Loucy (cell line): Measurements from ENCODE around the gene PSEN2.
A peak's percentile ranks its signal among the peaks of the same experiment; 100 is the strongest.
"Not testable (repeated sequence)": the region's sequence is repeated elsewhere in the genome, so short reads cannot be mapped to it uniquely, and the experiment has no call there.

ENCODE experiments used
- H2AFZ ChIP-seq: fragments of 200-600 bp; sonication (generic); 2 replicates; pipeline ENCODE4 v1.6.0; 2016; ENCODE audit warnings: antibody characterized with exemption, mild to moderate bottlenecking, low read length, moderate library complexity
- H3F3A ChIP-seq: fragments of 200-600 bp; 2 replicates; pipeline ENCODE4 v1.6.0; 2016; ENCODE audit warnings: antibody characterized with exemption, low read depth, mild to moderate bottlenecking
- H3K27me3 ChIP-seq: fragments of 200-600 bp; sonication (generic); 2 replicates; pipeline ENCODE4 v1.6.1; 2014; ENCODE audit warnings: low read length, mild to moderate bottlenecking; ENCODE audit not compliant: insufficient read depth, poor library complexity, severe bottlenecking
- H3K36me3 ChIP-seq: fragments of 200-600 bp; sonication (generic); 2 replicates; pipeline ENCODE4 v1.6.1; 2016; ENCODE audit warnings: low read length; ENCODE audit not compliant: insufficient read depth
- H3K4me1 ChIP-seq: fragments of 200-600 bp; sonication (generic); 2 replicates; pipeline ENCODE4 v1.5.1; 2014; ENCODE audit warnings: low read length, mild to moderate bottlenecking; ENCODE audit not compliant: insufficient read depth, poor library complexity, severe bottlenecking
- H3K4me2 ChIP-seq: fragments of 200-600 bp; sonication (generic); 2 replicates; pipeline ENCODE4 v1.6.0; 2014; ENCODE audit warnings: antibody characterized with exemption, low read length, low read depth, mild to moderate bottlenecking; ENCODE audit not compliant: poor library complexity, severe bottlenecking
- H3K4me3 ChIP-seq: fragments of 200-600 bp; sonication (generic); 2 replicates; pipeline ENCODE4 v1.5.1; 2014; ENCODE audit warnings: low read length, mild to moderate bottlenecking, mixed read lengths; ENCODE audit not compliant: poor library complexity, severe bottlenecking
- H3K79me2 ChIP-seq: fragments of 200-600 bp; sonication (generic); 2 replicates; pipeline ENCODE4 v1.6.1; 2014; ENCODE audit warnings: low read length; ENCODE audit not compliant: insufficient read depth
- H3K9ac ChIP-seq: fragments of 200-600 bp; sonication (generic); 2 replicates; pipeline ENCODE4 v1.6.0; 2014; ENCODE audit warnings: mild to moderate bottlenecking, low read depth, low read length, moderate library complexity; ENCODE audit not compliant: poor library complexity, severe bottlenecking
- H3K9me2 ChIP-seq: fragments of 200-600 bp; sonication (generic); replicated peaks from 2 replicates; pipeline ENCODE4 v1.6.1; 2016; ENCODE audit warnings: low read depth, low read length, mixed read lengths
- H3K9me3 ChIP-seq: fragments of 200-600 bp; sonication (generic); 2 replicates; pipeline ENCODE4 v1.6.1; 2014; ENCODE audit warnings: mild to moderate bottlenecking, antibody characterized with exemption, low read length, low read depth; ENCODE audit not compliant: insufficient read depth
- H4K20me1 ChIP-seq: fragments of 200-600 bp; sonication (generic); 2 replicates; pipeline ENCODE4 v1.6.0; 2014; ENCODE audit warnings: antibody characterized with exemption, low read length, mild to moderate bottlenecking; ENCODE audit not compliant: insufficient read depth, poor library complexity, severe bottlenecking
- EZH2phosphoT487 ChIP-seq: fragments of 200-600 bp; IDR thresholded peaks from 2 replicates; pipeline ENCODE4 v1.6.1; 2018; ENCODE audit warnings: antibody characterized with exemption, mild to moderate bottlenecking, moderate library complexity, borderline replicate concordance
- TF ChIP-seq, protein P1 (sequence below): fragments of 200-600 bp; sonication (generic); conservative IDR thresholded peaks from 2 replicates; pipeline ENCODE4 v1.5.1; 2014; ENCODE audit warnings: mild to moderate bottlenecking, antibody characterized with exemption, low read length

PSEN2 gene

DNA sequence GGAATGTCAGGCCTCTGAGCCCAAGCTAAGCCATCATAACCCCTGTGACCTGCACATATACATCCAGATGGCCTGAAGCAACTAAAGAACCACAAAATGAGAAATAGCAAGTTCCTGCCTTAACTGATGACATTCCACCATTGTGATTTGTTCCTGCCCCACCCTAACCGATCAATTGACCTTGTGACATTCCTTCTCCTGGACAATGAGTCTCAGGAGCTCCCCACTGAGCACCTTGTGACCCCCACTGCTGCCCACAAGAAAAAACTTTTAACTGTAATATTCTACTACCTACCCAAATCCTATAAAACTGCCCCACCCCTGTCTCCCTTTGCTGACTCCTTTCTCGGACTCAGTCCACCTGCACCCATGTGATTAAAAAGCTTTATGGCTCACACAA, 32.5 kb upstream of the PSEN2 start:
- not testable (repeated sequence) for H2AFZ ChIP-seq, H3F3A ChIP-seq, H4K20me1 ChIP-seq, H3K9me2 ChIP-seq, H3K79me2 ChIP-seq, H3K4me3 ChIP-seq, H3K4me2 ChIP-seq, H3K9ac ChIP-seq, H3K36me3 ChIP-seq, H3K9me3 ChIP-seq, H3K4me1 ChIP-seq, H3K27me3 ChIP-seq

- H3K9me2 ChIP-seq: no peaks in the 10 kb centered on the region
- H3K4me2 ChIP-seq: no peak overlapping the region
- H4K20me1 ChIP-seq: no peaks in the 10 kb centered on the region
- H3K4me3 ChIP-seq: no peak overlapping the region
- H3K27me3 ChIP-seq: no peaks in the 10 kb centered on the region
- no peaks in the 10 kb centered on the region for H3K9me3 ChIP-seq
- H3K9ac ChIP-seq: no peak overlapping the region
- TF ChIP-seq, protein P1, sequence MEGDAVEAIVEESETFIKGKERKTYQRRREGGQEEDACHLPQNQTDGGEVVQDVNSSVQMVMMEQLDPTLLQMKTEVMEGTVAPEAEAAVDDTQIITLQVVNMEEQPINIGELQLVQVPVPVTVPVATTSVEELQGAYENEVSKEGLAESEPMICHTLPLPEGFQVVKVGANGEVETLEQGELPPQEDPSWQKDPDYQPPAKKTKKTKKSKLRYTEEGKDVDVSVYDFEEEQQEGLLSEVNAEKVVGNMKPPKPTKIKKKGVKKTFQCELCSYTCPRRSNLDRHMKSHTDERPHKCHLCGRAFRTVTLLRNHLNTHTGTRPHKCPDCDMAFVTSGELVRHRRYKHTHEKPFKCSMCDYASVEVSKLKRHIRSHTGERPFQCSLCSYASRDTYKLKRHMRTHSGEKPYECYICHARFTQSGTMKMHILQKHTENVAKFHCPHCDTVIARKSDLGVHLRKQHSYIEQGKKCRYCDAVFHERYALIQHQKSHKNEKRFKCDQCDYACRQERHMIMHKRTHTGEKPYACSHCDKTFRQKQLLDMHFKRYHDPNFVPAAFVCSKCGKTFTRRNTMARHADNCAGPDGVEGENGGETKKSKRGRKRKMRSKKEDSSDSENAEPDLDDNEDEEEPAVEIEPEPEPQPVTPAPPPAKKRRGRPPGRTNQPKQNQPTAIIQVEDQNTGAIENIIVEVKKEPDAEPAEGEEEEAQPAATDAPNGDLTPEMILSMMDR: no peak
- no peak for TF ChIP-seq EZH2phosphoT487
- no peak overlapping the region for H2AFZ ChIP-seq
- H3K36me3 ChIP-seq: no peaks in the 10 kb centered on the region
- no peaks in the 10 kb centered on the region for H3K79me2 ChIP-seq
- no peaks in the 10 kb centered on the region for H3K4me1 ChIP-seq
- H3F3A ChIP-seq: no peaks in the 10 kb centered on the region
Observed at GRCh38 chr1:226838456-226838855, 32.0 kb upstream of the PSEN2 start.

DNA sequence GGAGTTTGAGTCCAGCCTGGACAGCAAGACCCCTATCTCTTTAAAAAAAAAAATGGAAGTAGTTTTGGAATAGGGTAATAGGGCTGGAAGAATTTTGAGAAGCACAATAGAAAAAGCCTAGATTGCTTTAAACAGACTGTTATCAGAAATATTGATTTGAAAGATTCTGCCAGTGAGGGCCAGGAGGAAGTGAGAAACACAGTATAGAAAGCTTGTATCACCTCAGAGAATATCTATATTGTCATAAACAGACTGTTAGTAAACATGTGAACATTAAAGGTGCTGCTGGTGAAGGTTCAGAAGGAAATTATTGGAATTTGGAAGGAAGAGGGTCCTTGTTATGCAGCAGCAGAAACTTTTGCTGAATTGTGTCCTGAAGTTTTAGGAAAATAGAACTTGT, 24.8 kb upstream of the PSEN2 start:
- Histone ChIP-seq H3K79me2 (no peaks in the 10 kb centered on the region), H4K20me1 (no peaks in the 10 kb centered on the region), H3K36me3 (no peaks in the 10 kb centered on the region), H3K9me3 (no peaks in the 10 kb centered on the region), H3K27me3 (no peaks in the 10 kb centered on the region), H3K4me2 (no peak overlapping the region), H3K4me1 (peaks cover 4% of the 10 kb centered on the region), H3K9ac (no peak overlapping the region), H2AFZ (peak overlapping the region; percentile 64; the same call in 1 of the 2 replicates), H3F3A (no peaks in the 10 kb centered on the region), H3K4me3 (no peak overlapping the region), H3K9me2 (no peaks in the 10 kb centered on the region)
- TF ChIP-seq EZH2phosphoT487: no peak
- TF ChIP-seq, protein P1: no peak

- H3K4me1 ChIP-seq: peaks cover 4% of the 10 kb centered on the region
- no peaks in the 10 kb centered on the region for H3K9me3 ChIP-seq
- H3F3A ChIP-seq: no peaks in the 10 kb centered on the region
- H3K79me2 ChIP-seq: no peaks in the 10 kb centered on the region
- TF ChIP-seq, protein P1: no peak
- TF ChIP-seq EZH2phosphoT487: no peak
- no peaks in the 10 kb centered on the region for H3K36me3 ChIP-seq
- H3K4me2 ChIP-seq: peak overlapping the region; percentile 15
- no peaks in the 10 kb centered on the region for H4K20me1 ChIP-seq
- H3K4me3 ChIP-seq: peak overlapping the region; percentile 4
- H3K27me3 ChIP-seq: no peaks in the 10 kb centered on the region
- peak overlapping the region; percentile 29 for H2AFZ ChIP-seq
- no peak overlapping the region for H3K9ac ChIP-seq
- no peaks in the 10 kb centered on the region for H3K9me2 ChIP-seq
Observed at GRCh38 chr1:226846786-226847185, 23.6 kb upstream of the PSEN2 start.

DNA sequence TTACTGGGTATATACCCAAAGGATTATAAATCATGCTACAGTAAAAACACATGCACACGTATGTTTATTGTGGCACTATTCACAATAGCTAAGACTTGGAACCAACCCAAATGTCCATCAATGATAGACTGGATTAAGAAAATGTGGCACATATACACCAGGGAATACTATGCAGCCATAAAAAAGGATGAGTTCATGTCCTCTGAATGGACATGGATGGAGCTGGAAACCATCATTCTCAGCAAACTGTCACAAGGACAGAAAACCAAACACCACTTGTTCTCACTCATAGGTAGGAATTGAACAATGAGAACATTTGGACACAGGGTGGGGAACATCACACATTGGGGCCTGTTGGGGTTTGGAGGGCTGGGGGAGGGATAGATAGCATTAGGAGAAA, 15.9 kb upstream of the PSEN2 start:
- not testable (repeated sequence) for H3K36me3 ChIP-seq, H3K4me2 ChIP-seq, H2AFZ ChIP-seq, H3K27me3 ChIP-seq, H3K9me2 ChIP-seq, H3K79me2 ChIP-seq, H3K9ac ChIP-seq, H3F3A ChIP-seq, H4K20me1 ChIP-seq, H3K9me3 ChIP-seq, H3K4me3 ChIP-seq, H3K4me1 ChIP-seq
